SK-N-SH (cell line): Measurements from ENCODE around the gene CCDC68. TPM values are rescaled to one million over a fixed set of nuclear protein-coding genes. Genes with fewer than 3 reads are reported as not detected.

ENCODE experiments used
- CTCF ChIA-PET: fragments of 300-600, 350-600 bp; formaldehyde crosslinking; extraction: SDS; loops from one replicate; lab custom pipeline; 2021; lab: Yijun Ruan, JAX
- POLR2A ChIA-PET: fragments of 350-600 bp; sonication (Branson Sonifier 250); formaldehyde crosslinking; extraction: SDS; loops from one replicate; lab custom pipeline; 2020; ENCODE audit warnings: antibody characterized with exemption, inconsistent platforms; lab: Yijun Ruan, JAX
- DNase-seq: peaks from one replicate; pipeline ENCODE4 v3.0.0; 2012
- H2AFZ ChIP-seq: fragments of 200-600 bp; sonication (generic); 2 replicates; pipeline ENCODE4 v1.8.1; 2016; ENCODE audit warnings: antibody characterized with exemption, mild to moderate bottlenecking, low read depth
- H3F3A ChIP-seq: fragments of 200-600 bp; sonication (generic); replicated peaks from 2 replicates; pipeline ENCODE3; 2016; ENCODE audit warnings: antibody characterized with exemption, mild to moderate bottlenecking; ENCODE audit not compliant: insufficient read depth
- H3K27ac ChIP-seq, 2 experiments: fragments of 200-500 bp in 1 of 2; fragments of 200-600 bp in 1 of 2; sonication (Bioruptor generic) in 1 of 2; sonication (generic), shearing (Covaris generic) in 1 of 2; 2 replicates each; pipeline versions ENCODE4 v1.5.1 to v1.6.1; 2014 to 2016; ENCODE audit warnings: low read depth in 2 of 2, inconsistent platforms in 1 of 2, low read length in 1 of 2, mild to moderate bottlenecking in 1 of 2, mixed read lengths in 1 of 2
- H3K27me3 ChIP-seq: fragments of 200-600 bp; sonication (generic), shearing (Covaris generic); 2 replicates; pipeline ENCODE4 v1.6.1; 2016; ENCODE audit warnings: mixed run types; ENCODE audit not compliant: insufficient read depth
- H3K36me3 ChIP-seq, 2 experiments: fragments of 200-500 bp in 1 of 2; fragments of 200-600 bp in 1 of 2; sonication (Bioruptor generic) in 1 of 2; sonication (generic) in 1 of 2; replicated peaks in 1 of 2; 2 replicates each; pipeline versions ENCODE3 to v1.5.1; 2014 to 2016; ENCODE audit warnings: low read length in 1 of 2, mild to moderate bottlenecking in 1 of 2; ENCODE audit not compliant: insufficient read depth in 2 of 2, control insufficient read depth in 1 of 2
- H3K4me1 ChIP-seq, 2 experiments: fragments of 200-500 bp in 1 of 2; fragments of 200-600 bp in 1 of 2; sonication (Bioruptor generic) in 1 of 2; sonication (generic), shearing (Covaris generic) in 1 of 2; 2 replicates each; pipeline versions ENCODE4 v1.5.1 to v1.6.1; 2014 to 2016; ENCODE audit warnings: low read depth in 1 of 2, low read length in 1 of 2, mixed run types in 1 of 2; ENCODE audit not compliant: insufficient read depth in 2 of 2, control insufficient read depth in 1 of 2
- H3K4me2 ChIP-seq: fragments of 200-600 bp; sonication (generic), shearing (Covaris generic); 2 replicates; pipeline ENCODE4 v1.6.1; 2017; ENCODE audit warnings: mixed run types
- H3K4me3 ChIP-seq, 2 experiments: fragments of 200-500 bp in 1 of 2; fragments of 200-600 bp in 1 of 2; sonication (Bioruptor generic) in 1 of 2; sonication (generic), shearing (Covaris generic) in 1 of 2; 2 replicates each; pipeline versions ENCODE4 v1.5.1 to v1.8.1; 2014 to 2016; ENCODE audit warnings: low read depth in 2 of 2, inconsistent platforms in 1 of 2, low read length in 1 of 2, mild to moderate bottlenecking in 1 of 2, mixed read lengths in 1 of 2, moderate library complexity in 1 of 2
- H3K79me2 ChIP-seq: fragments of 200-600 bp; sonication (generic); 2 replicates; pipeline ENCODE4 v1.8.1; 2017; ENCODE audit warnings: mild to moderate bottlenecking; ENCODE audit not compliant: insufficient read depth
- H3K9ac ChIP-seq: fragments of 200-600 bp; sonication (generic); 2 replicates; pipeline ENCODE4 v1.6.1; 2017; ENCODE audit warnings: mixed run types
- H3K9me2 ChIP-seq: fragments of 200-600 bp; sonication (generic); 2 replicates; pipeline ENCODE4 v1.6.1; 2017; ENCODE audit warnings: mixed run types
- H3K9me3 ChIP-seq: fragments of 200-600 bp; sonication (generic); 2 replicates; pipeline ENCODE4 v1.6.1; 2017; ENCODE audit warnings: mixed run types, mild to moderate bottlenecking, moderate library complexity
- H4K20me1 ChIP-seq: fragments of 200-600 bp; sonication (generic); 2 replicates; pipeline ENCODE4 v1.6.1; 2017; ENCODE audit warnings: mild to moderate bottlenecking, mixed run types; ENCODE audit not compliant: insufficient read depth
- CHD2 ChIP-seq: fragments of 150-350 bp; IDR thresholded peaks from 2 replicates; pipeline ENCODE4 v1.6.1; 2018; ENCODE audit warnings: low read length; ENCODE audit not compliant: partially characterized antibody
- CTCF ChIP-seq: fragments of 200-600 bp; sonication (generic); IDR thresholded peaks from 2 replicates; pipeline ENCODE4 v1.6.1; 2017; ENCODE audit warnings: antibody characterized with exemption, mild to moderate bottlenecking, moderate library complexity
- ELF1 ChIP-seq: IDR thresholded peaks from 2 replicates; pipeline ENCODE4 v1.4.0; 2012
- EP300 ChIP-seq, 2 experiments: IDR thresholded peaks; 2 replicates each; pipeline versions ENCODE4 v1.4.0 to v1.6.1; 2012; ENCODE audit warnings: borderline replicate concordance in 1 of 2, low read depth in 1 of 2, low read length in 1 of 2
- FOSL2 ChIP-seq: IDR thresholded peaks from 2 replicates; pipeline ENCODE4 v1.4.0; 2012; ENCODE audit warnings: low read depth, mild to moderate bottlenecking, moderate library complexity, borderline replicate concordance
- FOXJ3 ChIP-seq: sonication (generic); formaldehyde crosslinking; IDR thresholded peaks from 2 replicates; pipeline ENCODE4 v1.5.1; 2020; ENCODE audit warnings: mild to moderate bottlenecking, missing genetic modification reagents
- MEF2A ChIP-seq: IDR thresholded peaks from 2 replicates; pipeline ENCODE4 v1.4.0; 2012; ENCODE audit warnings: low read depth, borderline replicate concordance
- NRF1 ChIP-seq: IDR thresholded peaks from 2 replicates; pipeline ENCODE4 v1.6.1; 2012; ENCODE audit warnings: low read depth, mild to moderate bottlenecking, low read length
- PBX3 ChIP-seq: IDR thresholded peaks from 2 replicates; pipeline ENCODE4; 2012
- REST ChIP-seq: IDR thresholded peaks from 2 replicates; pipeline ENCODE4 v1.6.1; 2012; ENCODE audit warnings: mild to moderate bottlenecking, low read depth, low read length, moderate library complexity
- RXRA ChIP-seq: IDR thresholded peaks from 2 replicates; pipeline ENCODE4 v1.4.0; 2012; ENCODE audit warnings: low read depth, mild to moderate bottlenecking, borderline replicate concordance
- SIN3A ChIP-seq: IDR thresholded peaks from 2 replicates; pipeline ENCODE4 v1.6.1; 2012; ENCODE audit warnings: low read depth, mild to moderate bottlenecking, low read length, moderate library complexity, borderline replicate concordance
- SMC3 ChIP-seq: IDR thresholded peaks from 2 replicates; pipeline ENCODE4 v1.6.1; 2012; ENCODE audit warnings: low read depth, low read length, improper control_type of control experiment
- TAF1 ChIP-seq: IDR thresholded peaks from 2 replicates; pipeline ENCODE4 v1.6.1; 2012; ENCODE audit warnings: low read depth, mild to moderate bottlenecking, low read length, moderate library complexity, borderline replicate concordance
- USF1 ChIP-seq: IDR thresholded peaks from 2 replicates; pipeline ENCODE4 v1.4.0; 2012; ENCODE audit warnings: low read depth, borderline replicate concordance
- USF2 ChIP-seq: fragments of 150-350 bp; IDR thresholded peaks from 2 replicates; pipeline ENCODE4 v1.6.1; 2017; ENCODE audit warnings: antibody characterized with exemption, low read length, low read depth, borderline replicate concordance
- WGBS: methylation state at CpG from one replicate; pipeline ENCODE4 v1.1.6; 2017; ENCODE audit warnings: low lambda C conversion rate; 5-methylcytosine and 5-hydroxymethylcytosine counted together
- polyA plus RNA-seq, 3 experiments: library from polyadenylated mRNA; depleted of rRNA; stranded (reverse); fragments of >200 nt; gene quantifications; 2 replicates each; pipeline ENCODE4 v1.2.3, GENCODE V29; 2012

The CCDC68 gene
- polyA plus RNA-seq, 1 of the 3 experiments (the other 2 are of a cell fraction): not detected

- H3K36me3 ChIP-seq: no peaks in the 10 kb centered on the region
- no peaks in the 10 kb centered on the region for H3K27me3 ChIP-seq
- peak overlapping the region in 1 of 2 experiments; percentile 39; a peak in 2 of 4 replicates for H3K27ac ChIP-seq
- H3K79me2 ChIP-seq: no peaks in the 10 kb centered on the region; the same call in 1 of the 2 replicates
- H4K20me1 ChIP-seq: no peaks in the 10 kb centered on the region
- H3K9me3 ChIP-seq: no peaks in the 10 kb centered on the region
- H3K4me3 ChIP-seq: no peak overlapping the region
- POLR2A ChIA-PET: no interaction called here
- H3F3A ChIP-seq: no peaks in the 10 kb centered on the region
- CTCF ChIA-PET: interaction anchor here (1.3 kb wide), 1 partner anchor 293 kb away, joined by 3 read pairs; no protein-coding TSS in a partner anchor
- peaks cover 0 to 4% of the 10 kb centered on the region in 2 experiments; a peak in 2 of 4 replicates for H3K4me1 ChIP-seq
- TF ChIP-seq FOSL2: no peak
- no peak for TF ChIP-seq CTCF
- TF ChIP-seq TAF1: no peak
- TF ChIP-seq USF1: no peak
- TF ChIP-seq PBX3: no peak
- no peak for TF ChIP-seq CHD2
- no peaks in the 10 kb centered on the region for H3K9me2 ChIP-seq
- H3K9ac ChIP-seq: no peak overlapping the region
- no peak overlapping the region for H2AFZ ChIP-seq
- 89% methylated on average over 4 of the region's 4 CpGs for WGBS
- no peak overlapping the region for H3K4me2 ChIP-seq
- no peak for DNase-seq
These were observed 17.1 kb downstream of the CCDC68 start for GRCh38 chr18:54942144-54942543.

GRCh38 chr18:54939361-54939917 is 19.8 kb downstream of the CCDC68 start:
- Histone ChIP-seq H3K27ac (no peak overlapping the region), H3K79me2 (no peaks in the 10 kb centered on the region; the same call in 1 of the 2 replicates), H4K20me1 (no peaks in the 10 kb centered on the region), H3K9me2 (no peaks in the 10 kb centered on the region), H3K9ac (no peak overlapping the region), H3K9me3 (no peaks in the 10 kb centered on the region), H3K4me3 (no peak overlapping the region), H3K4me2 (no peak overlapping the region), H2AFZ (no peak overlapping the region), H3K36me3 (no peaks in the 10 kb centered on the region), H3K27me3 (no peaks in the 10 kb centered on the region), H3K4me1 (no peaks in the 10 kb centered on the region; a peak in 2 of 4 replicates), H3F3A (no peaks in the 10 kb centered on the region)
- CTCF ChIA-PET: interaction anchor here (0.7 to 2.0 kb wide), 3 partner anchors 10 to 58 kb away, joined by 3 to 7 read pairs (median 3); no protein-coding TSS in a partner anchor
- no peak for DNase-seq
- POLR2A ChIA-PET: no interaction called here
- WGBS: 98% methylated on average over 6 of the region's 7 CpGs
- TF ChIP-seq SMC3 (no peak), FOXJ3 (CRISPR knock-in tag) (no peak), USF2 (no peak), EP300 (IDR thresholded peaks at IDR 0.05; ENCODE audit: borderline replicate concordance in 1 of 2, low read depth in 1 of 2, low read length in 1 of 2) (no peak), SIN3A (no peak), REST (no peak), MEF2A (no peak), NRF1 (no peak), FOSL2 (no peak), ELF1 (no peak), RXRA (no peak)
